Measurements from ENCODE around the gene TM2D3. TPM values are rescaled to one million over a fixed set of nuclear protein-coding genes. Genes with fewer than 3 reads are reported as not detected.

The TM2D3 gene
- total RNA-seq, 1 experiment from 2014 or later = 34.9 TPM

DNA sequence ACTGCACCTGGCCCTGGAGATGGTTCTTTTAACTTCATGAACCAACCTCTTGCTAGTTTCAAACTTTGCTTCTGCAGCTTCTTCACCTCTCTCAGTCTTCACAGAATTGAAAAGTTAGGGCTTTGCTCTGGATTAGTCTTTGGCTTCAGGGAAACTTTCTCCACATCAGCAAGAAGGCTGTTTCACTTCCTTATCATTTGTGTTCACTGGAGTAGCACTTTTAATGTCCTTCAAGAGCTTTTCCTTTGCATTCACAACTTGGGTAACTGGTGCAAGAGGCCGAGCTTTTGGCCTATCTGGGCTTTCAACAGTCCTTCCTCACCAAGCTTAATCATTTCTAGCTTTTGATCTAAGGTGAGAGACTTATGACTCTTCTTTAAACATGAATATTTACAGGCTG, 15.7 kb upstream of the TM2D3 start:
- Histone ChIP-seq H3K56ac (ENCODE audit: insufficient read length, low read depth, low read length) (no peak overlapping the region), H3K79me1 (ENCODE audit: insufficient read depth, low read depth, low read length, poor library complexity, severe bottlenecking) (no peaks in the 10 kb centered on the region), H3T11ph (ENCODE audit: low read length) (no peak overlapping the region), H2BK15ac (ENCODE audit: low read depth, low read length) (no peak overlapping the region), H3K27me3 (ENCODE audit: insufficient read depth, low read length) (no peaks in the 10 kb centered on the region), H3K23ac (ENCODE audit: insufficient read length, low read depth, low read length) (no peak overlapping the region), H2AK5ac (ENCODE audit: insufficient read length, low read length) (no peak overlapping the region), H4K20me1 (ENCODE audit: control insufficient read depth, insufficient read depth, insufficient read length) (no peaks in the 10 kb centered on the region), H3K14ac (ENCODE audit: insufficient read depth, low read length) (no peak overlapping the region), H3K9me3 (ENCODE audit: control insufficient read depth, low read depth, low read length) (no peaks in the 10 kb centered on the region), H2AFZ (ENCODE audit: low read length) (no peak overlapping the region), H4K8ac (replicated peaks; ENCODE audit: insufficient read length, low read depth, low read length) (no peak overlapping the region), H3K9ac (ENCODE audit: extremely low read depth, insufficient read length, low read length) (no peak overlapping the region), H2BK20ac (ENCODE audit: low read depth, low read length, poor library complexity, severe bottlenecking) (no peak overlapping the region), H2BK5ac (ENCODE audit: insufficient read length, low read length) (no peak overlapping the region), H3K4me2 (ENCODE audit: insufficient read depth, insufficient read length, low read length) (no peak overlapping the region), H4K91ac (ENCODE audit: insufficient read length, low read depth, low read length) (no peak overlapping the region), H3K79me2 (ENCODE audit: insufficient read depth, low read length) (no peaks in the 10 kb centered on the region), H3K27ac (ENCODE audit: insufficient read length, low read depth, low read length) (no peak overlapping the region), H3K4ac (ENCODE audit: low read depth, low read length) (no peak overlapping the region), H2BK12ac (ENCODE audit: insufficient read length, low read depth, low read length) (no peak overlapping the region), H3K18ac (ENCODE audit: insufficient read length, low read depth, low read length) (no peak overlapping the region), H2BK120ac (ENCODE audit: low read depth, low read length, poor library complexity, severe bottlenecking) (no peak overlapping the region), H3K4me1 (ENCODE audit: insufficient read depth, low read length) (no peaks in the 10 kb centered on the region), H4K5ac (ENCODE audit: insufficient read length, low read depth, low read length) (no peak overlapping the region), H3K23me2 (ENCODE audit: insufficient read length, low read depth, low read length, poor library complexity, severe bottlenecking) (no peaks in the 10 kb centered on the region)
- TF ChIP-seq, protein P1, sequence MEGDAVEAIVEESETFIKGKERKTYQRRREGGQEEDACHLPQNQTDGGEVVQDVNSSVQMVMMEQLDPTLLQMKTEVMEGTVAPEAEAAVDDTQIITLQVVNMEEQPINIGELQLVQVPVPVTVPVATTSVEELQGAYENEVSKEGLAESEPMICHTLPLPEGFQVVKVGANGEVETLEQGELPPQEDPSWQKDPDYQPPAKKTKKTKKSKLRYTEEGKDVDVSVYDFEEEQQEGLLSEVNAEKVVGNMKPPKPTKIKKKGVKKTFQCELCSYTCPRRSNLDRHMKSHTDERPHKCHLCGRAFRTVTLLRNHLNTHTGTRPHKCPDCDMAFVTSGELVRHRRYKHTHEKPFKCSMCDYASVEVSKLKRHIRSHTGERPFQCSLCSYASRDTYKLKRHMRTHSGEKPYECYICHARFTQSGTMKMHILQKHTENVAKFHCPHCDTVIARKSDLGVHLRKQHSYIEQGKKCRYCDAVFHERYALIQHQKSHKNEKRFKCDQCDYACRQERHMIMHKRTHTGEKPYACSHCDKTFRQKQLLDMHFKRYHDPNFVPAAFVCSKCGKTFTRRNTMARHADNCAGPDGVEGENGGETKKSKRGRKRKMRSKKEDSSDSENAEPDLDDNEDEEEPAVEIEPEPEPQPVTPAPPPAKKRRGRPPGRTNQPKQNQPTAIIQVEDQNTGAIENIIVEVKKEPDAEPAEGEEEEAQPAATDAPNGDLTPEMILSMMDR (conservative IDR thresholded peaks at IDR 0.05) = no peak
- 0 out of 4 replicates have a peak, but pooled peaks cover 0 to 4% of the 10 kb centered on the region in 2 experiments for H3K4me1 Mint-ChIP-seq
- no peak for DNase-seq
- no peaks in the 10 kb centered on the region for H3K27me3 Mint-ChIP-seq (ENCODE audit: low read depth)
- peaks cover 3% of the 10 kb centered on the region in 2 experiments; a peak in 4 of 5 replicates for H3K9me3 Mint-ChIP-seq
- no peak overlapping the region for H3K27ac Mint-ChIP-seq
- no CpG with 5 or more reads among the region's 1 CpG for WGBS (ENCODE audit: extremely low coverage, insufficient read length, low lambda C conversion rate)
- H3K4me3 Mint-ChIP-seq = no peak overlapping the region
- H3K36me3 Mint-ChIP-seq (ENCODE audit: insufficient read depth in 1 of 3, low read depth in 3 of 3) = peaks cover 4 to 14% (median 7%) of the 10 kb centered on the region in 3 experiments; a peak in 5 of 7 replicates

Data from H9 (cell line).